GM18951 (cell line): ENCODE results near the gene TMEM204.

Experiments
- POLR2A ChIP-seq: IDR thresholded peaks from 4 replicates; pipeline ENCODE4 v1.6.1; 2011; ENCODE audit warnings: mild to moderate bottlenecking; ENCODE audit not compliant: insufficient read length, insufficient read depth; ENCODE audit errors: extremely low read depth
- in situ Hi-C: fragments of 300-500 bp; cut with MboI; formaldehyde crosslinking; loops from one replicate; pipeline ENCODE4 v1.12.0; 2022; ENCODE audit warnings: low sequenced_read_pairs, mixed read lengths, inconsistent platforms; ENCODE audit not compliant: unreplicated experiment

The TMEM204 gene

GRCh38 chr16:1494129-1494640 lies 39.3 kb upstream of the TMEM204 start:
- in situ Hi-C loops: no loop called here

DNA sequence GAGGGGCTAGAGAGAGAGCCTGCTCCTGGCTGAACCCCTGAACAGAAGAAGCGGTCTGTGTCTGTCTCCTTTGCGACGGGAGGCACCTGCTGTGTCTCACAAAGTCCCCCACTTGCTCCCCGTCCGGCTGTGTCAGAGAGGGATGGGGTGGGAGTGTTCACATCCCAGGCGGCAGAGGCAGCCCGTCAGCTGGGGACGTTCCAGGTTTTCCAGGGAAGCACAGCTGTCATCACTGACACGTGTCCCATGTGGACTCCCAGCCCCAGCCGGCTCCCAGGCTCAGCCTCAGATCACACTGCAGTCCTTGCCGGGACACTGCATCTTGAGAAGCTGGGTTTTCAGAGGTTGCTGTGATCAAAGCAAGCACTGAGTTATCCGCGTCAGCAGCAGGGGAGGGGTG lies 38.8 kb upstream of the TMEM204 start:
- in situ Hi-C loops: no loop called here
- no peak for TF ChIP-seq POLR2A

More at GRCh38 chr16:1494129-1494640, 39.3 kb upstream of the TMEM204 start:
- no peak for TF ChIP-seq POLR2A

- no peak for TF ChIP-seq POLR2A
Observed at GRCh38 chr16:1495211-1495888, 38.1 kb upstream of the TMEM204 start.

GRCh38 chr16:1495889-1496262 lies 37.6 kb upstream of the TMEM204 start:
- in situ Hi-C loops: no loop called here
- TF ChIP-seq POLR2A: no peak

More at GRCh38 chr16:1495211-1495888, 38.1 kb upstream of the TMEM204 start:
- in situ Hi-C loops: no loop called here

DNA sequence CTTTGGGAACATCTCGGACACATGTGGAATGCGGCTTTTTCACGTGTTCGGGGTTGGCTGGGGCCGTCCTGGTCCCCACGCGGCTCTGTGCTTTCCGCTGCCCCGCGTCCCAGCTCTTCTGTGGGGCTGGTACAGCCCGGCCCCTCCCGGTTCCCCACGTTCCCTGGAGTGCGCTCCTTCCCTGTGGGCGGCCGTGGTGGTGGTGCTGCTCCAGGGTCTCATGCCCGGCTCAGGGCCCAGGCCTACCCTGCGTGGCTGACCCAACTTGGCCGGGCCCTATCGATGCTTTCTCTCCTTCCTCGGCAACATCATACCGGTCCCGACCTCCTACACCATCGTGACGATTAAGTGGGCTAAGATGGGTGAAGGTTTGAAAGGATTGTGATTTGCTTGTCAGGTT lies 37.0 kb upstream of the TMEM204 start:
- in situ Hi-C loops: no loop called here
- no peak for TF ChIP-seq POLR2A

DNA sequence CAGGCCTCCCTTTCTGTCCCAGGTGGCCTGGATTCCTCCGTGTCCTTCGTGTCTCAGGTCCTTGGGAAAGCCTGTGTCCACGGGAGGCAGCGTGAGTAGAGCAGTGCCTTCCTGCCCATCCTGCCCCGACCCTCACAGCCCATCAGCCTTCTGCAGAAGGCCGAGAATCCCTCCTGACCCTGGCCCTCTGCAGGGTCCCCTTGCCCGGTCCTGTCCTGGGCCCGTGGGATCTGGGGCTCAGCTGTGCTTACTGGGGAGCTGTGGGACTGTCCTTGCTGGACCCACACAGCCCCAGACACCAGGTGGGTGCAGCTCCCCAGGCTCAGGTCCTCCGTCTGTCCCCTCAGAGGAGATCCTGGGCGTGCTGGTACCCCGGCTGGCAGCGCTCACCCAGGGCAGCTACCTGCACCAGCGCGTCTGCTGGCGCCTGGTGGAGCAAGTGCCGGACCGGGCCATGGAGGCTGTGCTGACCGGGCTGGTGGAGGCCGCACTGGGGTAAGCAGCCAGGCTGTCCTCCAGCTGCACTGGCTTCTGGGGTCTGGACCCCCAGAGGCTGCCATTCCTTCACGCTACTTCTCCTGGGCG lies 36.4 kb upstream of the TMEM204 start:
- in situ Hi-C loops: no loop called here
- no peak for TF ChIP-seq POLR2A

DNA sequence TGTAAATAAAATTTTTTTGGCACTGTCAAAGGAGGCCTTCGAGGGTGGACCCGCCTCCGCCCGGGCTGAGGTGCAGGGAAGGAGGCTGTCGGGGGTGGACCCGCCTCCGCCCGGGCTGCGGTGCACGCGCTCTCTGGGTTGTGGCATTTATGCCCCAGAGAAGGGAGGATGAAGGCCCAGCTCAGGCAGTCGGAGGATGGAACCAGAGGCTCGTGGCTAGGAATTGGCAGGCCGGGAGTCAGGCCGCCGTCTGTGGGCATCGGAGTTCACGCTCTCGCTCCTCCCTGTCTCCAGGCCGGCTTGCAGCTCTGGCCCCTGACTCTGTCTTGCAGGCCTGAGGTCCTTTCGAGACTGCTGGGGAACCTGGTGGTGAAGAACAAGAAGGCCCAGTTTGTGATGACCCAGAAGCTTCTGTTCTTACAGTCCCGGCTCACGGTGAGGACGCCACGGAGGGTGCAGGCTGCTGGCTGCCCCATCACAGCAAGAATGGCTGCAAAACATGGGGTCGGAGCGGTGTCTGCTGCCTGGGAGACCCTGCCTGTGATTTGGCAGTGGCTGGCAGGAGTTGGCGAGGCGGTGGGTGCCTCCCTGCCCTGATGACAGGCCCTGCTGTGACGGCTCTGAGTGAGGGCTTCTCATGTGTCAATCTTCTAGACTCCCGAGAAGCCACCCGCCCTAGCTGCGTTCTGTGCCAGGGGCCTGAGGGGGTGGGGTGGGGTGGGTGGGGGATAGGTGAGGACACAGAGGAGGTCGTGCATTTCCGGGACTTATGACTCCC lies 34.4 kb upstream of the TMEM204 start:
- in situ Hi-C loops: no loop called here
- no peak for TF ChIP-seq POLR2A

GRCh38 chr16:1499756-1500464 lies 33.6 kb upstream of the TMEM204 start:
- no peak for TF ChIP-seq POLR2A
- in situ Hi-C loops: no loop called here

DNA sequence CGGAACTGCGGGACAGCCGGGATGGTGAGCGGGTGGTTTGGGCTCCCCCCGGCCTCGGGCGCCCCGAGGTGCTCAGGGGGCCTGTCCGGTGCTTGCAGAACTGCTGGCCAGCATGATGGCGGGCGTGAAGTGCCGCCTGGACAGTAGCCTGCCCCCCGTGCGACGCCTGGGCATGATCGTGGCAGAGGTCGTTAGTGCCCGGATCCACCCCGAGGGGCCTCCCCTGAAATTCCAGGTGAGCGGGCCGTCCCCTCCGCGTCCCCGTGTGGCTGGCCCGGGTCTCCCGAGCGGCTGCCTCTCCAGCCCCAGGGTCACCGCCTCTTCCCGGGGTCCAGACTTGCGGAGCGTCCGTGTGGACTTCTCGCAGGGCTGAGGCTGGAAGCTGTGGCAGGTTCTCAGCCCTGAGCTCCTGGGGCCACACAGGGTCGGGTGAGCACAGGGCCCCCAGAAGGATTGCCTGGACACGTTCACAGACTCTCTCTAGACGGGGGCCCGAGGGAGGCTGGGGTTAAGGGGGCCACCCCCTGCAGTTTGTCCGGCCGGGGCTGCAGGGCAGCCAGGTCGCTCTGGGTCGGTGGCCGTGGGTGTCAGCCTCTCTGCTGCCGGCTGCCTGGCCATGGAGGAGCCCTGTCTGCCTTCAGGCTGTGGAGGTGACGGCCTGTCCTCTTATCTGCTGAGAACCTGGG lies 32.9 kb upstream of the TMEM204 start:
- in situ Hi-C loops: no loop called here
- TF ChIP-seq POLR2A: no peak

DNA sequence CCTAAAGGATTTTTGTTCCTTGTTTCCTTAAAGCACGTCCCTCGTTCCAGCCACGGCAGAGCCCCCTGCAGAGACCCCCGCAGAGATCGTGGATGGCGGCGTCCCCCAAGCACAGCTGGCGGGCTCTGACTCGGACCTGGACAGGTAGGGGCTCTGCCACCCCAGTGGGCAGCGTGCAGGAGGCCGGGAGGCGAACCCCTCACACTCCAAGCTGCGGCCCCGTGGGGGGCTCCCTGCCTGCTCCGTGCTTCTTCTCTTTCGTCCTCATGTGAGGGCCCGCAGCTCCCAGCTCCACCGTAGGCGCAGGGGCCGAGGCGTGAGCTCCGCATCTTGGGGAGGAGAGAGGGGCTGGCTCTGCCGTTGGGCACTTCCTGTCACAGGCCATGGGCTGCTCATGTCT lies 31.8 kb upstream of the TMEM204 start:
- in situ Hi-C loops: no loop called here

GRCh38 chr16:1502092-1503004 lies 31.1 kb upstream of the TMEM204 start:
- in situ Hi-C loops: no loop called here
- no peak for TF ChIP-seq POLR2A

More for the DNA sequence above, 31.8 kb upstream of the TMEM204 start:
- no peak for TF ChIP-seq POLR2A

DNA sequence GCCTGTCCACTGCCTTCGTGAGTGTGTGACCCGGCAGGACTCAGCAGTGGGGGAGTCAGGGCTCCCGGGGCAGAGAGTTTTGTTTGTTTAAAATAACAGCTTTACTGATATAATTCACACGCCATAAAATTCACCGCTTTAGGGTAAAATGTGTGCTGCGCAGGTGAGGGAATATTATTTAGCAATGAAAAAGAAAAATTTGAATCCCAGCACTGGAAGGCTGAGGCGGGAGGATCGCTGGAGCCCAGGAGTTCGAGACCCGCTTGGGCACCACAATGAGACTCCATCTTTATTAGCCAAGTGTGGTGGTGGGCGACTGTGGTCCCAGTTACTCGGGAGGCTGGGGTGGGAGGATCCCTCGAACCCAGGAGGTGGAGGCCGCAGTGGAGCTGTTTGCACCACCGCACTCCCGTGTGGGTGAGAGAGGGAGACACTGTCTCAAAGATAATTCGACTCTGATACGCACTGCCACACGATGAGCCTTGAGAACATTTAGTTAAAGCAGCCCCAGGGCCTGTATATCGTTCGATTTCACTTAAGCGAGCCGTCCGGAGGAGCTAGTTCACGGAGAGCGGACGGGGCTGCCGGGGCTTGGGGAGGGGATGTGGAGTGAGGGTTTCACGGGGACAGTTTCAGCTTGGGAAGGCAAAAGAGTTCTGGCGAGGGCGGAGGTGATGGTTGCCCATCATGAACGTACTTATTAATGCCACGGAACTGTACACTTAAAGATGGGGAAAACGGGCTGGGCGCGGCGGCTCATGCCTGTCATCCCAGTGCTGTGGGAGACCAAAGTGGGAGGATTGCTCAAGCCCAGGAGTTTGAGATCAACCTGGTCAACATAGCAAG lies 30.1 kb upstream of the TMEM204 start:
- in situ Hi-C loops: no loop called here
- no peak for TF ChIP-seq POLR2A
